H1 (cell line): ENCODE measurements around the gene PRLH. TPM values are rescaled to one million over a fixed set of nuclear protein-coding genes. Genes with fewer than 3 reads are reported as not detected.

Experiments
- CTCF ChIA-PET: fragments of 300-600 bp; sonication (Branson Sonifier 250); formaldehyde crosslinking; loops from one replicate; lab custom pipeline; 2021; ENCODE audit not compliant: partially characterized antibody; lab: Charles Lee
- POLR2A ChIA-PET: fragments of 300-600 bp; sonication (Branson Sonifier 250); formaldehyde crosslinking; loops from one replicate; lab custom pipeline; 2021; ENCODE audit warnings: inconsistent platforms; ENCODE audit not compliant: partially characterized antibody; lab: Charles Lee
- DNase-seq, 2 experiments: peaks; one replicate each; pipeline versions ENCODE4 v3.0.0 to v3.0.0-alpha.2; 2010 to 2022; ENCODE audit warnings: low spot score in 2 of 2, low read depth in 1 of 2, mixed read lengths in 1 of 2
- FAIRE-seq: peaks from 2 replicates; lab custom pipeline; 2011; peaks lifted over from hg19 to GRCh38; lab: Jason Lieb, UNC
- H2AFZ ChIP-seq: 2 replicates; pipeline ENCODE4 v1.8.1; 2012; ENCODE audit warnings: low read length, inconsistent platforms
- H2AK5ac ChIP-seq: 2 replicates; pipeline ENCODE4 v1.6.1; 2013; ENCODE audit warnings: low read depth, low read length
- H2BK120ac ChIP-seq: replicated peaks from 2 replicates; pipeline ENCODE3; 2013; ENCODE audit warnings: low read depth, low read length, inconsistent platforms
- H2BK12ac ChIP-seq: 2 replicates; pipeline ENCODE4 v1.6.1; 2013; ENCODE audit warnings: low read depth, low read length
- H2BK15ac ChIP-seq: 2 replicates; pipeline ENCODE4 v1.6.1; 2013; ENCODE audit warnings: low read length
- H2BK20ac ChIP-seq: 2 replicates; pipeline ENCODE4 v1.6.1; 2013; ENCODE audit warnings: low read length
- H2BK5ac ChIP-seq: 2 replicates; pipeline ENCODE4 v1.6.1; 2013; ENCODE audit warnings: low read depth, low read length
- H3K14ac ChIP-seq: 2 replicates; pipeline ENCODE4 v1.6.1; 2013; ENCODE audit warnings: inconsistent platforms; ENCODE audit not compliant: insufficient read length
- H3K18ac ChIP-seq: 2 replicates; pipeline ENCODE4 v1.6.1; 2013; ENCODE audit warnings: low read length; ENCODE audit errors: extremely low read depth
- H3K23ac ChIP-seq: 2 replicates; pipeline ENCODE4 v1.6.1; 2013; ENCODE audit warnings: inconsistent platforms; ENCODE audit not compliant: insufficient read length
- H3K23me2 ChIP-seq: 2 replicates; pipeline ENCODE4 v1.6.1; 2013; ENCODE audit warnings: low read depth, low read length
- H3K27ac ChIP-seq: 2 replicates; pipeline ENCODE4 v1.6.1; 2011; ENCODE audit warnings: low read depth, low read length, inconsistent platforms
- H3K27me3 ChIP-seq, 4 experiments: replicated peaks in 1 of 4; 1 replicate in 1 of 4; 2 replicates in 3 of 4; pipeline versions ENCODE4 v1.6.1 to v1.8.1; 2011 to 2013; ENCODE audit warnings: low read length in 3 of 4, mild to moderate bottlenecking in 3 of 4, inconsistent platforms in 2 of 4, mixed read lengths in 2 of 4, moderate library complexity in 1 of 4; ENCODE audit not compliant: control insufficient read depth in 3 of 4, insufficient read depth in 3 of 4; ENCODE audit errors: extremely low read depth in 1 of 4
- H3K36me3 ChIP-seq, 4 experiments: 2 replicates each; pipeline versions ENCODE4 v1.6.1 to v1.8.1; 2011 to 2013; ENCODE audit warnings: mild to moderate bottlenecking in 4 of 4, low read length in 3 of 4, moderate library complexity in 2 of 4, control low read depth in 1 of 4, inconsistent platforms in 1 of 4; ENCODE audit not compliant: insufficient read depth in 4 of 4, control insufficient read depth in 2 of 4
- H3K4ac ChIP-seq: replicated peaks from 2 replicates; pipeline ENCODE3; 2013; ENCODE audit warnings: low read length, low read depth, mixed read lengths, inconsistent platforms; ENCODE audit not compliant: insufficient read length
- H3K4me1 ChIP-seq, 4 experiments: replicated peaks in 1 of 4; 1 replicate in 1 of 4; 2 replicates in 3 of 4; pipeline versions ENCODE4 v1.6.1 to v1.8.1; 2011 to 2013; ENCODE audit warnings: low read length in 3 of 4, inconsistent platforms in 2 of 4, mixed read lengths in 1 of 4; ENCODE audit not compliant: insufficient read depth in 4 of 4, control insufficient read depth in 3 of 4
- H3K4me2 ChIP-seq, 2 experiments: 2 replicates each; pipeline versions ENCODE4 v1.6.1 to v1.8.1; 2011 to 2013; ENCODE audit warnings: low read depth in 2 of 2, low read length in 2 of 2, control low read depth in 1 of 2, inconsistent platforms in 1 of 2, mild to moderate bottlenecking in 1 of 2; ENCODE audit not compliant: insufficient read depth in 1 of 2
- H3K4me3 ChIP-seq, 4 experiments: fragments of 200-600, 300-600 bp in 1 of 4; sonication (generic), shearing (Covaris generic), sonication (Bioruptor Twin) in 1 of 4; 2 replicates each; pipeline versions ENCODE4 v1.5.1 to v1.8.1; 2011 to 2016; ENCODE audit warnings: low read length in 4 of 4, low read depth in 3 of 4, control low read depth in 2 of 4, inconsistent platforms in 2 of 4, mild to moderate bottlenecking in 2 of 4, mixed read lengths in 1 of 4, moderate library complexity in 1 of 4; ENCODE audit not compliant: insufficient read depth in 2 of 4; ENCODE audit errors: extremely low read depth in 1 of 4
- H3K56ac ChIP-seq: replicated peaks from 2 replicates; pipeline ENCODE3; 2013; ENCODE audit warnings: low read depth, mild to moderate bottlenecking, mixed read lengths, low read length, inconsistent platforms; ENCODE audit not compliant: insufficient read length
- H3K79me1 ChIP-seq: 2 replicates; pipeline ENCODE4 v1.6.1; 2013; ENCODE audit warnings: low read depth, low read length, control low read depth
- H3K79me2 ChIP-seq, 2 experiments: 2 replicates each; pipeline versions ENCODE4 v1.6.1 to v1.8.1; 2012 to 2013; ENCODE audit warnings: low read length in 2 of 2, mild to moderate bottlenecking in 2 of 2, inconsistent platforms in 1 of 2; ENCODE audit not compliant: insufficient read depth in 2 of 2, control insufficient read depth in 1 of 2
- H3K9ac ChIP-seq, 4 experiments: replicated peaks in 1 of 4; 1 replicate in 1 of 4; 2 replicates in 3 of 4; pipeline versions ENCODE4 v1.6.1 to v1.8.1; 2011 to 2013; ENCODE audit warnings: low read depth in 3 of 4, low read length in 3 of 4, control low read depth in 2 of 4, mild to moderate bottlenecking in 2 of 4, moderate library complexity in 2 of 4, inconsistent platforms in 1 of 4; ENCODE audit errors: extremely low read depth in 1 of 4
- H3K9me3 ChIP-seq, 2 experiments: 2 replicates each; pipeline versions ENCODE4 v1.6.1 to v1.8.1; 2012 to 2013; ENCODE audit warnings: mild to moderate bottlenecking in 2 of 2, moderate library complexity in 2 of 2, control low read depth in 1 of 2, inconsistent platforms in 1 of 2, low read depth in 1 of 2, low read length in 1 of 2, mixed read lengths in 1 of 2; ENCODE audit not compliant: insufficient read depth in 2 of 2
- H4K20me1 ChIP-seq, 2 experiments: replicated peaks in 1 of 2; 2 replicates each; pipeline versions ENCODE3 to v1.8.1; 2011 to 2013; ENCODE audit warnings: inconsistent platforms in 2 of 2, low read length in 2 of 2, mild to moderate bottlenecking in 1 of 2; ENCODE audit not compliant: insufficient read depth in 2 of 2, control insufficient read depth in 1 of 2
- H4K5ac ChIP-seq: 2 replicates; pipeline ENCODE4 v1.6.1; 2013; ENCODE audit warnings: low read length, low read depth, mixed read lengths, inconsistent platforms; ENCODE audit not compliant: insufficient read length
- H4K8ac ChIP-seq: 2 replicates; pipeline ENCODE4 v1.8.0; 2013; ENCODE audit warnings: mild to moderate bottlenecking, moderate library complexity, low read length, inconsistent platforms; ENCODE audit not compliant: insufficient read depth; ENCODE audit errors: extremely low read depth
- H4K91ac ChIP-seq: replicated peaks from 2 replicates; pipeline ENCODE3; 2013; ENCODE audit warnings: low read length, mixed read lengths, inconsistent platforms; ENCODE audit not compliant: insufficient read length
- BACH1 ChIP-seq: IDR thresholded peaks from 2 replicates; pipeline ENCODE4 v1.6.1; 2012; ENCODE audit warnings: low read length, improper control_type of control experiment
- CBX5 ChIP-seq: fragments of 300-800, 300-1000 bp; sonication (generic); IDR thresholded peaks from 2 replicates; pipeline ENCODE4 v1.7.1; 2016; ENCODE audit warnings: antibody characterized with exemption, low read length, low read depth
- CREB1 ChIP-seq: IDR thresholded peaks from 2 replicates; pipeline ENCODE4 v1.6.1; 2012; ENCODE audit warnings: inconsistent platforms
- EZH2 ChIP-seq: fragments of 200-600 bp; sonication (generic); IDR thresholded peaks from 2 replicates; pipeline ENCODE4 v1.7.1; 2012; ENCODE audit warnings: low read depth, mild to moderate bottlenecking, moderate library complexity, low read length, inconsistent platforms; ENCODE audit not compliant: severe bottlenecking
- SIRT6 ChIP-seq: IDR thresholded peaks from one replicate; pipeline ENCODE4 v1.7.1; 2012; ENCODE audit warnings: low read length, inconsistent platforms
- SUZ12 ChIP-seq: fragments of 200-600 bp; sonication (generic); IDR thresholded peaks from 2 replicates; pipeline ENCODE4 v1.6.1; 2012; ENCODE audit warnings: mild to moderate bottlenecking, inconsistent platforms, low read length, moderate library complexity, mixed read lengths
- ZNF274 ChIP-seq: IDR thresholded peaks from 2 replicates; pipeline ENCODE4 v1.7.0; 2012; ENCODE audit warnings: low read length, borderline replicate concordance; ENCODE audit errors: extremely low read depth
- WGBS, 2 experiments: shearing (Covaris generic) in 1 of 2; methylation state at CpG; one replicate each; pipeline versions ENCODE4 v1.1.6 to v1.1.7; 2013 to 2015; ENCODE audit warnings: low lambda C conversion rate in 2 of 2, mixed read lengths in 2 of 2, inconsistent platforms in 1 of 2, low coverage in 1 of 2, missing lambda C conversion rate in 1 of 2; ENCODE audit not compliant: insufficient replicate concordance in 2 of 2, insufficient coverage in 1 of 2, insufficient read length in 1 of 2; ENCODE audit errors: extremely low coverage in 1 of 2, missing lambda C conversion rate in 1 of 2; 5-methylcytosine and 5-hydroxymethylcytosine counted together
- polyA plus RNA-seq, 7 experiments: library from polyadenylated mRNA; depleted of rRNA in 3 of 7; stranded (reverse) in 5 of 7; unstranded in 2 of 7; fragments of >200 nt in 5 of 7; fragments of 200-250 nt in 2 of 7; gene quantifications; 1 replicate in 5 of 7; 2 replicates in 1 of 7; 4 replicates in 1 of 7; pipeline versions ENCODE4 v1.2.1 to v1.2.3, GENCODE V29; 2011 to 2013; ENCODE audit warnings: missing spikeins in 2 of 7, mixed read lengths in 2 of 7
- total RNA-seq: library from RNA; stranded (reverse); fragmentation: NEBNext Ultra II Directional; extraction: Animal tissue kit (Norgen Biotek cat#: 25700); gene quantifications from 2 replicates; pipeline ENCODE4 v1.2.1, GENCODE V29; 2021
- TF ChIP-seq, protein P1 (sequence below): IDR thresholded peaks from 2 replicates; pipeline ENCODE4 v1.6.1; 2012; ENCODE audit warnings: inconsistent platforms

PRLH gene
- total and polyA plus RNA-seq, 2 of the 8 experiments (the other 6 are each of a cell fraction or from before 2014, with no cell fraction given): not detected

DNA sequence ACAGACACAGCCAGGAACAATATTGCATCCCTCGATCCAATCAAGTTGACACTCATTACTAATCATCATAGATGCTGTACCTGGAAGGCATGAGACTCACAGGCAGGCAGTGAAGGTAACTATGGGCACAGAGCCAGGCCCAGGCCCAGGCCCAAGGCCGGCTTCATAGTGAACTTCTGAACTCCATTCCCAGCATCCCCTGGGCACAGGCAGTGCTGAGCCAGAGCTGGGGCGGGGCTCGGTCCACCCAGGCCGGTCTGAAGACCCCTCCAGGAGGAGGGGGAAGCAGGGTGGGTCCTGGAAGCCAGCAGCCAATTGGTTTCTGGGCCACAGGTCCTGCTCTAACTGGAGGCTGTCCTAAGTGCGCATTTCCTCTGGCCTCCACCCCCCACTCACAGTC, 41.7 kb upstream of the PRLH start:
- no peak overlapping the region for H3K4me3 ChIP-seq
- H3K27me3 ChIP-seq: no peaks in the 10 kb centered on the region
- H3K79me2 ChIP-seq: no peaks in the 10 kb centered on the region
- H2BK120ac ChIP-seq: no peak overlapping the region
- H4K5ac ChIP-seq: no peak overlapping the region
- no peaks in the 10 kb centered on the region for H3K4me1 ChIP-seq
- peaks cover 0 to 10% (median 0%) of the 10 kb centered on the region in 4 experiments; a peak in 3 of 8 replicates for H3K36me3 ChIP-seq
- no peak overlapping the region for H4K91ac ChIP-seq
- 89% methylated on average over 6 of the region's 6 CpGs; no CpG with 5 or more reads in 1 of the 2 experiments for WGBS, 2 experiments
- H4K20me1 ChIP-seq: no peaks in the 10 kb centered on the region
- H3K4ac ChIP-seq: no peak overlapping the region
- H3K18ac ChIP-seq: no peak overlapping the region
- no peak for DNase-seq
- no peak overlapping the region for H3K27ac ChIP-seq
- no peak overlapping the region for H3K56ac ChIP-seq
- no peaks in the 10 kb centered on the region for H3K79me1 ChIP-seq
- H3K4me2 ChIP-seq: no peak overlapping the region
- no peak for FAIRE-seq
- H2BK20ac ChIP-seq: no peak overlapping the region
- H3K23ac ChIP-seq: no peak overlapping the region
- no peak overlapping the region for H2BK15ac ChIP-seq
- no peak overlapping the region for H2AK5ac ChIP-seq
- ChIA-PET POLR2A (interaction anchor here (1.0 kb wide), 1 partner anchor 9 kb away, joined by 3 read pairs; no protein-coding TSS in a partner anchor), CTCF (interaction anchor here (0.6 to 3.9 kb wide), 6 partner anchors 12 to 482 kb away, joined by 3 to 15 read pairs (median 4); no protein-coding TSS in a partner anchor)
- H4K8ac ChIP-seq: no peak overlapping the region
- H2AFZ ChIP-seq: no peak overlapping the region
- H3K9ac ChIP-seq: no peak overlapping the region
- H2BK12ac ChIP-seq: no peak overlapping the region
- H3K23me2 ChIP-seq: no peaks in the 10 kb centered on the region
- H2BK5ac ChIP-seq: no peak overlapping the region
- H3K14ac ChIP-seq: no peak overlapping the region
- TF ChIP-seq CREB1 (no peak), BACH1 (no peak), CBX5 (no peak), SUZ12 (no peak), SIRT6 (no peak), ZNF274 (no peak), EZH2 (no peak)
- TF ChIP-seq, protein P1, sequence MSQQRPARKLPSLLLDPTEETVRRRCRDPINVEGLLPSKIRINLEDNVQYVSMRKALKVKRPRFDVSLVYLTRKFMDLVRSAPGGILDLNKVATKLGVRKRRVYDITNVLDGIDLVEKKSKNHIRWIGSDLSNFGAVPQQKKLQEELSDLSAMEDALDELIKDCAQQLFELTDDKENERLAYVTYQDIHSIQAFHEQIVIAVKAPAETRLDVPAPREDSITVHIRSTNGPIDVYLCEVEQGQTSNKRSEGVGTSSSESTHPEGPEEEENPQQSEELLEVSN: no peak
- no peaks in the 10 kb centered on the region for H3K9me3 ChIP-seq
